Liver (tissue), 3 donors: ENCODE data around the gene STK24.
"Not testable (repeated sequence)": the region's sequence is repeated elsewhere in the genome, so short reads cannot be mapped to it uniquely, and the experiment has no call there.

Experiments
- ATF3 ChIP-seq: IDR thresholded peaks from 2 replicates; pipeline ENCODE4 v1.6.1; 2016; ENCODE audit warnings: antibody characterized with exemption
- CTCF ChIP-seq: fragments of 150-350 bp; IDR thresholded peaks from 2 replicates; pipeline ENCODE4 v1.5.1; 2017; ENCODE audit warnings: improper control_type of control experiment, low read depth, low read length; ENCODE audit not compliant: missing input control
- GABPA ChIP-seq, 2 donors: IDR thresholded peaks in 1 of 2; conservative IDR thresholded peaks in 1 of 2; 2 replicates each; pipeline ENCODE4 v1.6.1; 2016; ENCODE audit warnings: antibody characterized with exemption in 2 of 2, mild to moderate bottlenecking in 1 of 2, moderate library complexity in 1 of 2
- HNF4A ChIP-seq, 2 donors: conservative IDR thresholded peaks; 2 replicates each; pipeline ENCODE4 v1.6.1; 2016; ENCODE audit warnings: antibody characterized with exemption in 2 of 2, mild to moderate bottlenecking in 2 of 2
- MAX ChIP-seq: IDR thresholded peaks from 2 replicates; pipeline ENCODE4 v1.6.1; 2016; ENCODE audit warnings: antibody characterized with exemption
- RAD21 ChIP-seq, 2 donors: IDR thresholded peaks; 2 replicates each; pipeline ENCODE4 v1.6.1; 2016; ENCODE audit warnings: antibody characterized with exemption in 2 of 2, mild to moderate bottlenecking in 2 of 2
- REST ChIP-seq: IDR thresholded peaks from 2 replicates; pipeline ENCODE4 v1.6.1; 2016; ENCODE audit warnings: antibody characterized with exemption, mild to moderate bottlenecking
- TAF1 ChIP-seq: conservative IDR thresholded peaks from 2 replicates; pipeline ENCODE4 v1.6.1; 2016; ENCODE audit warnings: antibody characterized with exemption, mild to moderate bottlenecking
- donor health status: healthy.
- donor health status: healthy.

- TF ChIP-seq CTCF; ATF3; RAD21 (IDR thresholded peaks at IDR 0.05); GABPA (IDR thresholded peaks at IDR 0.05 in 1 of 2, conservative IDR thresholded peaks at IDR 0.05 in 1 of 2); MAX; REST; TAF1; HNF4A (conservative IDR thresholded peaks at IDR 0.05): not testable (repeated sequence)
Measured at GRCh38 chr13:98589516-98589915, 12.6 kb upstream of the STK24 start.
